ENCODE data around the gene ZNF157.

ZNF157 gene

GRCh38 chrX:47447607-47448006 is 77.2 kb downstream of the ZNF157 start:
- no peak for DNase-seq

GRCh38 chrX:47448165-47448806 is 77.9 kb downstream of the ZNF157 start:
- no peak for DNase-seq

DNA sequence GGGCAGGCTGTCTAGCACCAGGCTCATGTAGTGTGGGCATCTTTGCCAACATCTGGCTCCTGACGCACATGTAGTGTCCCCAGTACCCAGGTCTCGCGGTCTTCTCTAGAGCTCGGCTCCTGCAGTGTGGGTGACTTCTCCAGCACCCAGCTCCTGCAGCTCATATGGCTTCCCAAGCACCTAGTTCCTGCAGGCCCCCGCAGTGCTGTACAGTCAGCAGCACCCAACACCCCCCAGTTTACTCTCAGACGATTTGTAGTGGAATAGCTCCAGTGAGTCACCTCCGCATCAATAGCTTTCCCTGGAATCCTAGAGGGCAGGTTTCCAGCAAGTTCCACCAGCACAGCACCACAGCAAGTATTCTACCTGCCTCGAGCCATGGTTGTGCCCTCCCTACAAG is 81.7 kb downstream of the ZNF157 start:
- DNase-seq = no peak

GRCh38 chrX:47456080-47456479 is 85.7 kb downstream of the ZNF157 start:
- DNase-seq = no peak

DNA sequence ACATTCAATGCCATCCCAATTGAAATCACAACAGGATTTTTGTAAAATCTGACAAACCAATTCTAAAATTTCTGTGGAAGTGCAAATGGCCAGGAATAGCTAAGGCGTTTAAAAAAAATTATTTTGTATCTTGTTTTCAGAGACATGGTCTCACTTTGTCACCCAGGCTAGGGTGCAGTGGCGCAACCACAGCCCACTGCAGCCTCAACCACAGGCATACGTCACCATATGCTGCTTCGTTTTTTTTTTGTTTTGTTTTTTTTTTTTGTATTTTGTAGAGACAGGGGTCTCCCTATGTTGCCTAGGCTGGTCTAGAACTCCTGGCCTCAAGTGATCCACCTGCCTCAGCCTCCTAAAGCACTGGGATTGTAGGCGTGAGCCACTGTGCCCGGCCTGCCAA is 88.2 kb downstream of the ZNF157 start:
- no peak for DNase-seq

GRCh38 chrX:47460561-47460960 is 90.2 kb downstream of the ZNF157 start:
- DNase-seq = no peak
